Head of caudate nucleus (tissue), 42 donors: Measurements from ENCODE around the gene MEAF6.
"Not testable (repeated sequence)": the region's sequence is repeated elsewhere in the genome, so short reads cannot be mapped to it uniquely, and the experiment has no call there.

Experiments used
- DNase-seq, 42 donors: peaks; one replicate each; pipeline versions ENCODE4 v3.0.0 to v3.0.0-alpha.2; 2020 to 2021; ENCODE audit warnings: mixed read lengths in 7 of 42
- intact Hi-C: fragments of 100-400 bp; cut with DNase I; formaldehyde crosslinking; loops from one replicate; pipeline ENCODE4 v1.15.0; 2022

The MEAF6 gene

GRCh38 chr1:37533317-37534093 lies 18.9 kb upstream of the MEAF6 start:
- intact Hi-C loops, result no loop called here
- no peak for DNase-seq

GRCh38 chr1:37532418-37533156 lies 18.0 kb upstream of the MEAF6 start:
- intact Hi-C loops, DNase-seq: not testable (repeated sequence)

GRCh38 chr1:37529888-37530287 lies 15.3 kb upstream of the MEAF6 start:
- intact Hi-C loops, result not testable (repeated sequence)

GRCh38 chr1:37519613-37520012 lies 5.0 kb upstream of the MEAF6 start:
- intact Hi-C loops, result loop anchor here (5.0 kb wide), 1 partner anchor 78 kb away; the partner anchor contains the start of gene GNL2
- DNase-seq, result peak in 1 of 42 donors; percentile 0

More at GRCh38 chr1:37529888-37530287, 15.3 kb upstream of the MEAF6 start:
- DNase-seq, result not testable (repeated sequence)

GRCh38 chr1:37518929-37519328 lies 4.4 kb upstream of the MEAF6 start:
- intact Hi-C loops, result loop anchor here (5.0 kb wide), 1 partner anchor 78 kb away; the partner anchor contains the start of gene GNL2
- DNase-seq, result peak in 1 of 42 donors; percentile 1

GRCh38 chr1:37518241-37518640 lies 3.7 kb upstream of the MEAF6 start:
- intact Hi-C loops, result loop anchor here (5.0 kb wide), 1 partner anchor 79 kb away; the partner anchor contains the start of gene GNL2
- DNase-seq, result peak in 1 of 42 donors; percentile 10

GRCh38 chr1:37517569-37517968 lies 3.0 kb upstream of the MEAF6 start:
- intact Hi-C loops, result loop anchor here (5.0 kb wide), 1 partner anchor 80 kb away; the partner anchor contains the start of gene GNL2
- peak in 1 of 42 donors; percentile 1 for DNase-seq

GRCh38 chr1:37515185-37516034 lies 844 bp upstream of the MEAF6 start:
- peak in 1 of 42 donors; percentile 31 for DNase-seq
- intact Hi-C loops, result loop anchor here (2.0 to 5.0 kb wide), 2 partner anchors 41 to 82 kb away; partner anchors contain the start of genes DNALI1 and GNL2

- intact Hi-C loops, result loop anchor here (2.0 kb wide), 1 partner anchor 43 kb away; the partner anchor contains the start of gene DNALI1
- DNase-seq, result peak in 41 of 42 donors; percentile 20 to 78 (median 49)
Observed at GRCh38 chr1:37513795-37514349, 694 bp downstream of the MEAF6 start.

GRCh38 chr1:37509181-37509580 lies 5.4 kb downstream of the MEAF6 start:
- no peak for DNase-seq
- intact Hi-C loops, result no loop called here

- intact Hi-C loops, result no loop called here
Observed at GRCh38 chr1:37506740-37507139, 7.8 kb downstream of the MEAF6 start.

GRCh38 chr1:37502791-37503190 lies 11.8 kb downstream of the MEAF6 start:
- intact Hi-C loops, DNase-seq: not testable (repeated sequence)

More at GRCh38 chr1:37506740-37507139, 7.8 kb downstream of the MEAF6 start:
- DNase-seq, result no peak

- intact Hi-C loops, result no loop called here
- no peak for DNase-seq
Observed at GRCh38 chr1:37502104-37502503, 12.5 kb downstream of the MEAF6 start.

- intact Hi-C loops, result no loop called here
- no peak for DNase-seq
Observed at GRCh38 chr1:37501661-37502060, 12.9 kb downstream of the MEAF6 start.

- intact Hi-C loops, result no loop called here
- peak in 3 of 42 donors; percentile 23 to 32 (median 30) for DNase-seq
Observed at GRCh38 chr1:37498872-37499617, 15.5 kb downstream of the MEAF6 start.

- intact Hi-C loops, result no loop called here
- DNase-seq, result peak in 1 of 42 donors; percentile 32
Observed at GRCh38 chr1:37497832-37498231, 16.7 kb downstream of the MEAF6 start.

GRCh38 chr1:37495875-37496274 lies 18.7 kb downstream of the MEAF6 start:
- intact Hi-C loops, result no loop called here
- DNase-seq, result no peak
